Cardiac muscle cell (in vitro differentiated cells and primary cell): ENCODE data around the gene CASZ1. TPM values are rescaled to one million over a fixed set of nuclear protein-coding genes. Genes with fewer than 3 reads are reported as not detected.

Experiments used
- DNase-seq, 2 donors: peaks; one replicate each; pipeline versions ENCODE4 v3.0.0 to v3.0.0-alpha.2; 2010 to 2017; ENCODE audit warnings: low read depth in 1 of 2, low spot score in 1 of 2
- H3K27ac ChIP-seq: fragments of 200-600 bp; sonication (generic); 2 replicates; pipeline ENCODE4 v1.5.1; 2016
- H3K27me3 ChIP-seq: fragments of 200-600 bp; sonication (generic); 2 replicates; pipeline ENCODE4 v1.6.0; 2016; ENCODE audit warnings: control low read depth
- H3K36me3 ChIP-seq: fragments of 200-600 bp; sonication (generic); 2 replicates; pipeline ENCODE4 v1.5.1; 2016; ENCODE audit warnings: control low read depth
- H3K4me1 ChIP-seq: fragments of 200-600 bp; sonication (generic); 2 replicates; pipeline ENCODE4 v1.8.1; 2017; ENCODE audit warnings: low read depth, mild to moderate bottlenecking, mixed run types
- H3K4me3 ChIP-seq: fragments of 200-600 bp; sonication (generic); 2 replicates; pipeline ENCODE4 v1.5.1; 2016; ENCODE audit warnings: mild to moderate bottlenecking
- H3K9me3 ChIP-seq: fragments of 200-600 bp; sonication (generic); 2 replicates; pipeline ENCODE4 v1.5.1; 2017; ENCODE audit warnings: low read depth, mild to moderate bottlenecking, control low read depth
- CTCF ChIP-seq: IDR thresholded peaks from 2 replicates; pipeline ENCODE4 v1.5.1; 2012; ENCODE audit warnings: low read depth, mild to moderate bottlenecking, low read length
- polyA plus RNA-seq: library from polyadenylated mRNA; unstranded; fragments of >200 nt; fragmentation: Nextera tagmentation; extraction: Ambion mirVana; gene quantifications from 2 replicates; pipeline ENCODE4 v1.2.1, GENCODE V29; 2016
- total RNA-seq: library from RNA; depleted of rRNA; stranded (reverse); fragments of >200 nt; gene quantifications from 2 replicates; pipeline ENCODE4 v1.2.3, GENCODE V29; 2016

The CASZ1 gene
- total and polyA plus RNA-seq, 2 experiments from 2014 or later: 53.5 to 87.3 TPM

DNA sequence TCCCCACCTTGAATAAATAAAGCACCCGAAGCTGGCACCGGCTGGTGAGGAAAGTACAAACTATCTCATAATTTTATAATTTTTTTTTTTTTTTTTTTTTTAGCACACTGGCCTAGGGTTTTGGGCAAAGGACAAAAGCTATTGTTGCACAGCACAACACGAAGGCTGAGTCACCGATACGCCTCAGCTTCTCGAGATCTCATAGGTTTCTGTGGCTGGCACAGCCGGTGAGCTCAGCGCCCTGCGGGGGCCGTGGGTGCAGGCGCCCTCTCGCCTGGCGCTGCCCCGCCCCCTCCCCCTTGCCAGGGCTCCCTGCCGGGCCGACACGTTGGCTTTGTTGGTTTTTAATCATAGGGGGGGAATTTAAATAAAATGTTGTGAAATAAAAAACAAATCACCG is 17.2 kb downstream of the CASZ1 start:
- Histone ChIP-seq H3K4me1 (peaks cover 34% of the 10 kb centered on the region), H3K27me3 (no peaks in the 10 kb centered on the region), H3K9me3 (no peaks in the 10 kb centered on the region), H3K27ac (no peak overlapping the region), H3K36me3 (no peaks in the 10 kb centered on the region), H3K4me3 (no peak overlapping the region)
- TF ChIP-seq CTCF: no peak
- DNase-seq: no peak

- H3K36me3 ChIP-seq: no peaks in the 10 kb centered on the region
- H3K27me3 ChIP-seq: no peaks in the 10 kb centered on the region
- TF ChIP-seq CTCF: no peak
- no peak for DNase-seq
- H3K4me1 ChIP-seq: peaks cover 40% of the 10 kb centered on the region
- no peak overlapping the region for H3K27ac ChIP-seq
- H3K9me3 ChIP-seq: no peaks in the 10 kb centered on the region
- H3K4me3 ChIP-seq: no peak overlapping the region
Observed at GRCh38 chr1:10778640-10779039, 17.8 kb downstream of the CASZ1 start.

GRCh38 chr1:10777749-10778574 is 18.5 kb downstream of the CASZ1 start:
- Histone ChIP-seq H3K4me3 (no peak overlapping the region), H3K36me3 (no peaks in the 10 kb centered on the region), H3K4me1 (peaks cover 41% of the 10 kb centered on the region), H3K9me3 (no peaks in the 10 kb centered on the region), H3K27me3 (no peaks in the 10 kb centered on the region), H3K27ac (no peak overlapping the region)
- no peak for TF ChIP-seq CTCF
- no peak for DNase-seq

DNA sequence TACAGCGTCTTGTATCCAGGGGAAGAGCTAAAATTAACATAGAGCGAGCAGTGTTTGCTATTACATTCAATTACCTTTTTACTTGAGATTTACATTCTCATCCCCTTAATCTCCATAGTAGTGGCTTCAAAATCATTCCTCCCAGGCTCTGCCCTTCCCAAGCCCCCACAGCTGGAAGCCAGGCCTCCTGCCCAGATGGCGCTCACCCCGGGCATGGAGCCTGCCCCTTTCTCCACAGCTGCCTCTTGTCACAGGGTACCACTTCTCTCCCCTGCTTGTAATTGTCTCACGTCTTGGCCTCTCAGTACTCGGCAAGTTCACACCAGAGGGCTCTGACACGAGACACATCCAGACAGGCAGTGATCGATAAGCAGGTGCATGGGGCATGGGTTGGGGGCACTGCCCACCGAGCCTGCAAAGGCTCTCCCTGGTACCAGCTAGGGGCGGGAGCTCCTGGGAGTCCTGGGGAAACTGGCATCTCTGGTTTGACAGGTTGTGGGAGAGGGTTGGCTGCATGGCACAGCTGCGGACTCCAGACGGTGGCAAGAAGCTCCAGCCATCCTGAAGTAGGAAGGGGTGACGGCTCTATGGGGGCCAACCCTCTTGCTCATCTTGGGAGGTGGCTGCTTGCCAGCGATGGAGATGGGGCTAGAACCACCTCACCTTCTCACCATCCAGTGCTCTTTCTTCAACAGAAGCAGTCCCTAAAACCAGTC is 20.1 kb downstream of the CASZ1 start:
- Histone ChIP-seq H3K4me1 (peaks cover 26% of the 10 kb centered on the region), H3K27ac (no peak overlapping the region), H3K27me3 (no peaks in the 10 kb centered on the region), H3K36me3 (no peaks in the 10 kb centered on the region), H3K9me3 (no peaks in the 10 kb centered on the region), H3K4me3 (no peak overlapping the region)
- DNase-seq: no peak
- no peak for TF ChIP-seq CTCF

- no peak for DNase-seq
- H3K4me1 ChIP-seq: peaks cover 25% of the 10 kb centered on the region
- no peak for TF ChIP-seq CTCF
- H3K9me3 ChIP-seq: no peaks in the 10 kb centered on the region
- H3K27me3 ChIP-seq: no peaks in the 10 kb centered on the region
- H3K36me3 ChIP-seq: no peaks in the 10 kb centered on the region
- H3K4me3 ChIP-seq: no peak overlapping the region
- H3K27ac ChIP-seq: no peak overlapping the region
Observed at GRCh38 chr1:10775763-10776162, 20.7 kb downstream of the CASZ1 start.
